Transverse colon (tissue), 4 donors: Measurements from ENCODE around the gene ABCC2. TPM values are rescaled to one million over a fixed set of nuclear protein-coding genes. Genes with fewer than 3 reads are reported as not detected.

Source experiments
- DNase-seq: peaks from one replicate; pipeline ENCODE4 v3.0.0-alpha.2; 2019
- H3K27ac ChIP-seq, 4 donors: fragments of 200-600 bp; sonication (generic); 2 replicates each; pipeline ENCODE4 v1.5.1; 2016 to 2018; ENCODE audit warnings: inconsistent platforms in 4 of 4
- H3K27me3 ChIP-seq: fragments of 200-600 bp; sonication (generic); 2 replicates; pipeline ENCODE4 v1.5.1; 2017; ENCODE audit warnings: inconsistent platforms
- H3K36me3 ChIP-seq, 4 donors: fragments of 200-600 bp; sonication (generic); 2 replicates each; pipeline ENCODE4 v1.5.1; 2017 to 2019; ENCODE audit warnings: inconsistent platforms in 4 of 4
- H3K4me1 ChIP-seq, 4 donors: fragments of 200-600 bp; sonication (generic); 2 replicates each; pipeline ENCODE4 v1.5.1; 2017 to 2020; ENCODE audit warnings: inconsistent platforms in 4 of 4
- H3K4me3 ChIP-seq, 4 donors: fragments of 200-600 bp; sonication (generic); 1 replicate in 1 of 4; 2 replicates in 3 of 4; pipeline versions ENCODE4 v1.5.1 to v1.6.1; 2017 to 2019; ENCODE audit warnings: inconsistent platforms in 4 of 4
- H3K9me3 ChIP-seq, 2 donors: fragments of 200-600 bp; sonication (generic); 2 replicates each; pipeline ENCODE4 v1.5.1; 2017 to 2019; ENCODE audit warnings: inconsistent platforms in 2 of 2
- CTCF ChIP-seq, 5 experiments: fragments of 200-600 bp in 3 of 5; fragments of 450-650 bp in 2 of 5; sonication (generic) in 3 of 5; IDR thresholded peaks; 1 replicate in 2 of 5; 2 replicates in 3 of 5; pipeline ENCODE4 v1.5.1; 2016 to 2017; ENCODE audit warnings: antibody characterized with exemption in 5 of 5, inconsistent platforms in 3 of 5, mild to moderate bottlenecking in 2 of 5, moderate library complexity in 1 of 5
- EP300 ChIP-seq: sonication (generic); formaldehyde crosslinking; IDR thresholded peaks from one replicate; pipeline ENCODE4 v1.6.1; 2017; ENCODE audit warnings: antibody characterized with exemption, low read depth
- POLR2A ChIP-seq: fragments of 450-650 bp; IDR thresholded peaks from one replicate; pipeline ENCODE4 v1.6.1; 2016; ENCODE audit warnings: antibody characterized with exemption, mild to moderate bottlenecking, moderate library complexity
- POLR2AphosphoS5 ChIP-seq, 3 donors: sonication (generic); formaldehyde crosslinking; IDR thresholded peaks; one replicate each; pipeline ENCODE4 v1.6.1; 2016; ENCODE audit warnings: antibody characterized with exemption in 3 of 3
- whole genome bisulfite sequencing, 2 donors: methylation state at CpG; one replicate each; pipeline ENCODE4 v1.1.5; 2018; ENCODE audit warnings: low coverage in 1 of 2; 5-methylcytosine and 5-hydroxymethylcytosine counted together
- in situ Hi-C, 4 donors: fragments of 200-750 bp; cut with MboI; loops; one replicate each; pipeline versions ENCODE4 v1.15.0 to v1.15.1; 2017; ENCODE audit warnings: low sequenced_read_pairs in 3 of 4, low pct_ligation_motif_present in 1 of 4, low pct_unique_long_range_greater_than_20kb in 1 of 4
- intact Hi-C: fragments of 100-400 bp; cut with DNase I; formaldehyde crosslinking; loops from one replicate; pipeline ENCODE4 v1.15.1; 2023; ENCODE audit warnings: low total_unique reads
- total RNA-seq, 4 donors: library from RNA; depleted of rRNA; stranded (reverse); fragments of >200 nt; gene quantifications; one replicate each; pipeline ENCODE4 v1.1.0, GENCODE V29; 2016

Gene ABCC2
- total RNA-seq, 4 donors from 2014 or later = 0.75 to 2.7 (median 1.5) TPM

GRCh38 chr10:99807786-99808185 is 25.3 kb downstream of the ABCC2 start:
- Histone ChIP-seq H3K36me3 (no peaks in the 10 kb centered on the region), H3K4me3 (no peak overlapping the region), H3K27ac (no peak overlapping the region), H3K4me1 (peaks cover 0 to 8% (median 1%) of the 10 kb centered on the region in 4 donors), H3K9me3 (no peaks in the 10 kb centered on the region), H3K27me3 (no peaks in the 10 kb centered on the region)
- WGBS, 2 donors = 77 to 94% methylated on average over 2 of the region's 2 CpGs
- in situ Hi-C loops (no loop called here), intact Hi-C loops (no loop called here)
- DNase-seq = no peak
- TF ChIP-seq CTCF (IDR thresholded peaks at IDR 0.05) (no peak), POLR2AphosphoS5 (IDR thresholded peaks at IDR 0.05) (no peak), POLR2A (no peak), EP300 (no peak)

- H3K36me3 ChIP-seq = no peaks in the 10 kb centered on the region
- H3K27ac ChIP-seq = peak overlapping the region in 1 of 4 donors; percentile 73
- no peaks in the 10 kb centered on the region for H3K9me3 ChIP-seq
- intact Hi-C loops = no loop called here
- peaks cover 0 to 8% (median 1%) of the 10 kb centered on the region in 4 donors for H3K4me1 ChIP-seq
- no peaks in the 10 kb centered on the region for H3K27me3 ChIP-seq
- in situ Hi-C loops = no loop called here
- TF ChIP-seq EP300 (no peak), POLR2AphosphoS5 (IDR thresholded peaks at IDR 0.05) (no peak), POLR2A (no peak), CTCF (IDR thresholded peaks at IDR 0.05) (no peak)
- no peak for DNase-seq
- H3K4me3 ChIP-seq = no peak overlapping the region
Measured at GRCh38 chr10:99808270-99808669, 25.8 kb downstream of the ABCC2 start.

- intact Hi-C loops (no loop called here), in situ Hi-C loops (no loop called here)
- H3K27ac ChIP-seq = peak overlapping the region; percentile 58 to 73 (median 68)
- H3K4me1 ChIP-seq = peaks cover 0 to 8% (median 1%) of the 10 kb centered on the region in 4 donors
- 80 to 83% methylated on average over 1 to 2 of the region's 2 CpGs for WGBS, 2 donors
- TF ChIP-seq POLR2A (no peak), CTCF (IDR thresholded peaks at IDR 0.05) (no peak), EP300 (no peak), POLR2AphosphoS5 (IDR thresholded peaks at IDR 0.05) (no peak)
- no peak overlapping the region for H3K4me3 ChIP-seq
- no peaks in the 10 kb centered on the region for H3K9me3 ChIP-seq
- no peaks in the 10 kb centered on the region for H3K36me3 ChIP-seq
- no peak for DNase-seq
- H3K27me3 ChIP-seq = no peaks in the 10 kb centered on the region
Measured at GRCh38 chr10:99809481-99809880, 27.0 kb downstream of the ABCC2 start.

GRCh38 chr10:99809931-99810615 is 27.6 kb downstream of the ABCC2 start:
- intact Hi-C loops = no loop called here
- no peaks in the 10 kb centered on the region for H3K36me3 ChIP-seq
- H3K4me3 ChIP-seq = no peak overlapping the region
- H3K4me1 ChIP-seq = peaks cover 0 to 8% (median 1%) of the 10 kb centered on the region in 4 donors
- in situ Hi-C loops = no loop called here
- no peaks in the 10 kb centered on the region for H3K27me3 ChIP-seq
- H3K27ac ChIP-seq = peak overlapping the region; percentile 58 to 73 (median 68)
- H3K9me3 ChIP-seq = no peaks in the 10 kb centered on the region
- TF ChIP-seq POLR2AphosphoS5 (IDR thresholded peaks at IDR 0.05) (peak; percentile 52 to 84 (median 70)), CTCF (IDR thresholded peaks at IDR 0.05) (no peak)
- DNase-seq = no peak
- WGBS, 2 donors = 69 to 78% methylated on average over 7 of the region's 7 CpGs
